AG08396 (cell line): ENCODE measurements around the gene CPS1.
A peak's percentile ranks its signal among the peaks of the same experiment; 100 is the strongest.

ENCODE experiments used
- DNase-seq: peaks from one replicate; pipeline ENCODE4 v3.0.0; 2012; ENCODE audit warnings: low spot score, mixed read lengths

CPS1 gene

GRCh38 chr2:210606001-210606400 is 49.6 kb downstream of the CPS1 start:
- no peak for DNase-seq

GRCh38 chr2:210611466-210611865 is 55.1 kb downstream of the CPS1 start:
- DNase-seq = no peak

GRCh38 chr2:210616074-210616473 is 59.7 kb downstream of the CPS1 start:
- peak; percentile 4 for DNase-seq

GRCh38 chr2:210617318-210617717 is 60.9 kb downstream of the CPS1 start:
- DNase-seq = no peak

GRCh38 chr2:210617732-210618330 is 61.4 kb downstream of the CPS1 start:
- peak; percentile 45 for DNase-seq

- no peak for DNase-seq
Observed at GRCh38 chr2:210620456-210620855, 64.1 kb downstream of the CPS1 start.

GRCh38 chr2:210623506-210623905 is 67.1 kb downstream of the CPS1 start:
- DNase-seq = no peak

- DNase-seq = peak; percentile 4
Observed at GRCh38 chr2:210626849-210627248, 70.5 kb downstream of the CPS1 start.

GRCh38 chr2:210630873-210631560 is 74.6 kb downstream of the CPS1 start:
- DNase-seq = no peak

- no peak for DNase-seq
Observed at GRCh38 chr2:210633699-210634098, 77.3 kb downstream of the CPS1 start.

- DNase-seq = no peak
Observed at GRCh38 chr2:210635257-210635656, 78.9 kb downstream of the CPS1 start.

- no peak for DNase-seq
Observed at GRCh38 chr2:210642333-210642732, 85.9 kb downstream of the CPS1 start.

GRCh38 chr2:210647151-210647550 is 90.8 kb downstream of the CPS1 start:
- no peak for DNase-seq

- DNase-seq = peak; percentile 30
Observed at GRCh38 chr2:210654091-210654490, 97.7 kb downstream of the CPS1 start.

- DNase-seq = no peak
Observed at GRCh38 chr2:210655229-210655975, 99.0 kb downstream of the CPS1 start.

GRCh38 chr2:210657874-210658273 is 101.5 kb downstream of the CPS1 start:
- no peak for DNase-seq

- no peak for DNase-seq
Observed at GRCh38 chr2:210660751-210661150, 104.4 kb downstream of the CPS1 start.

GRCh38 chr2:210662560-210662959 is 106.2 kb downstream of the CPS1 start:
- no peak for DNase-seq

- peak; percentile 11 for DNase-seq
Observed at GRCh38 chr2:210663631-210664089, 107.3 kb downstream of the CPS1 start.

- no peak for DNase-seq
Observed at GRCh38 chr2:210667711-210668110, 111.3 kb downstream of the CPS1 start.

GRCh38 chr2:210671065-210671464 is 114.7 kb downstream of the CPS1 start:
- no peak for DNase-seq

GRCh38 chr2:210673117-210673516 is 116.7 kb downstream of the CPS1 start:
- no peak for DNase-seq

- DNase-seq = no peak
Observed at GRCh38 chr2:210676067-210676466, 119.7 kb downstream of the CPS1 start.
